ENCODE measurements around the gene SMARCC1.
"Not testable (repeated sequence)": the region's sequence is repeated elsewhere in the genome, so short reads cannot be mapped to it uniquely, and the experiment has no call there.

Gene SMARCC1

GRCh38 chr3:47762233-47762632 lies 19.5 kb downstream of the SMARCC1 start:
- DNase-seq: no peak

- no peak for DNase-seq
Measured at GRCh38 chr3:47761046-47761445, 20.6 kb downstream of the SMARCC1 start.

- DNase-seq: not testable (repeated sequence)
Measured at GRCh38 chr3:47760207-47760606, 21.5 kb downstream of the SMARCC1 start.

GRCh38 chr3:47758261-47759025 lies 23.2 kb downstream of the SMARCC1 start:
- no peak for DNase-seq

GRCh38 chr3:47752716-47753115 lies 29.0 kb downstream of the SMARCC1 start:
- DNase-seq: no peak

- DNase-seq: not testable (repeated sequence)
Measured at GRCh38 chr3:47750811-47751354, 30.8 kb downstream of the SMARCC1 start.

GRCh38 chr3:47747558-47747957 lies 34.1 kb downstream of the SMARCC1 start:
- DNase-seq: no peak

- no peak for DNase-seq
Measured at GRCh38 chr3:47746264-47746663, 35.4 kb downstream of the SMARCC1 start.

- DNase-seq: no peak
Measured at GRCh38 chr3:47743855-47744254, 37.8 kb downstream of the SMARCC1 start.

GRCh38 chr3:47743352-47743751 lies 38.3 kb downstream of the SMARCC1 start:
- not testable (repeated sequence) for DNase-seq

GRCh38 chr3:47741925-47742324 lies 39.8 kb downstream of the SMARCC1 start:
- no peak for DNase-seq

- no peak for DNase-seq
Measured at GRCh38 chr3:47732143-47732542, 49.5 kb downstream of the SMARCC1 start.

- DNase-seq: no peak
Measured at GRCh38 chr3:47731061-47731460, 50.6 kb downstream of the SMARCC1 start.

GRCh38 chr3:47722859-47723258 lies 58.8 kb downstream of the SMARCC1 start:
- DNase-seq: no peak

GRCh38 chr3:47717448-47717847 lies 64.2 kb downstream of the SMARCC1 start:
- DNase-seq: not testable (repeated sequence)

GRCh38 chr3:47716656-47717055 lies 65.0 kb downstream of the SMARCC1 start:
- DNase-seq: no peak

- no peak for DNase-seq
Measured at GRCh38 chr3:47715928-47716327, 65.8 kb downstream of the SMARCC1 start.

- no peak for DNase-seq
Measured at GRCh38 chr3:47714606-47715005, 67.1 kb downstream of the SMARCC1 start.

- no peak for DNase-seq
Measured at GRCh38 chr3:47713655-47714054, 68.0 kb downstream of the SMARCC1 start.

GRCh38 chr3:47712398-47712797 lies 69.3 kb downstream of the SMARCC1 start:
- DNase-seq: no peak

- no peak for DNase-seq
Measured at GRCh38 chr3:47711596-47711995, 70.1 kb downstream of the SMARCC1 start.

- DNase-seq: no peak
Measured at GRCh38 chr3:47705391-47705790, 76.3 kb downstream of the SMARCC1 start.

- DNase-seq: no peak
Measured at GRCh38 chr3:47704237-47704612, 77.5 kb downstream of the SMARCC1 start.

- DNase-seq: no peak
Measured at GRCh38 chr3:47701388-47701787, 80.3 kb downstream of the SMARCC1 start.

- no peak for DNase-seq
Measured at GRCh38 chr3:47692158-47692557, 89.5 kb downstream of the SMARCC1 start.
